ENCODE data around the gene DNAJB2.

The DNAJB2 gene

DNA sequence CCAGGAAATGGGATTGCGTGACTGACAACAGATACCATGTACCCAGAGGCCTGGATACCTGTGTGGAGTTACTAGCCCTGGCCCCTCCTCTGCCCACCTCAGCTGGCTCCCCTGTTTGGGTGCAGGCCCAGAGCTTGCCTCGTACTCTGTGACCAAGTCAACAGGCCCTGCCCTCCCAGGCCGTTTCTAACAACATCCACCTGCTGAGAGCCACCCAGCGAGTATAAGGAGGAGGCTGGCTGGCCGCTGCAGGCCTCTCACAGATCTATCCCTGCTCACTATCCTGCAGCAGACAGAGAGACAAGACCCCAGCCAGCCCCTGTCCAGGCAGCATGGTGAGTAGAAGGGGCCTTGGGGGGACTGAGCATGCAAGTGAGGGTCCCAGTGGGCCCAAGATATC lies 12.9 kb upstream of the DNAJB2 start:
- DNase-seq = no peak

DNA sequence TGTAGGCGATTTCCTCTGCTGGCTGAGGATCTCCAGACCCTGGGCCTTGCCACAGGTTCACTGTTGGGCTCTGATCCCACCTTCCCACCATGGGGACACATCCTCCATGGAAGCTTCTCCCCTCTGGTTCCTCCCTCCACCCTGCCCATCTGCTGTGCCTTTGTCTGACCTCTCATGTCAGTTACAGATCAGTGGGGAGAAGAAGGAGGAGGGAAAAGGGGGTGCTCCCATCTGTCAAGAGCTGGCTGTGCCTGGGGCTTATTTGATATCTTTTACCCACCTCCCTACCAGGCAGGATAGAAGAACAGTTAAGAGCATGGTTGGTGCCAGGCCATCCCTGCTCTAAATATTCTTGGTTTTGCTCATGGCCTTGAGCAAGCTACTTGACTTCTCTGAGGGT lies 12.3 kb upstream of the DNAJB2 start:
- H3K27ac ChIP-seq = no peak overlapping the region
- in situ Hi-C loops (cut with HindIII; ENCODE audit: low pct_ligation_motif_present, low sequenced_read_pairs) = no loop called here
- TF ChIP-seq, protein P1, sequence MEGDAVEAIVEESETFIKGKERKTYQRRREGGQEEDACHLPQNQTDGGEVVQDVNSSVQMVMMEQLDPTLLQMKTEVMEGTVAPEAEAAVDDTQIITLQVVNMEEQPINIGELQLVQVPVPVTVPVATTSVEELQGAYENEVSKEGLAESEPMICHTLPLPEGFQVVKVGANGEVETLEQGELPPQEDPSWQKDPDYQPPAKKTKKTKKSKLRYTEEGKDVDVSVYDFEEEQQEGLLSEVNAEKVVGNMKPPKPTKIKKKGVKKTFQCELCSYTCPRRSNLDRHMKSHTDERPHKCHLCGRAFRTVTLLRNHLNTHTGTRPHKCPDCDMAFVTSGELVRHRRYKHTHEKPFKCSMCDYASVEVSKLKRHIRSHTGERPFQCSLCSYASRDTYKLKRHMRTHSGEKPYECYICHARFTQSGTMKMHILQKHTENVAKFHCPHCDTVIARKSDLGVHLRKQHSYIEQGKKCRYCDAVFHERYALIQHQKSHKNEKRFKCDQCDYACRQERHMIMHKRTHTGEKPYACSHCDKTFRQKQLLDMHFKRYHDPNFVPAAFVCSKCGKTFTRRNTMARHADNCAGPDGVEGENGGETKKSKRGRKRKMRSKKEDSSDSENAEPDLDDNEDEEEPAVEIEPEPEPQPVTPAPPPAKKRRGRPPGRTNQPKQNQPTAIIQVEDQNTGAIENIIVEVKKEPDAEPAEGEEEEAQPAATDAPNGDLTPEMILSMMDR (IDR thresholded peaks at IDR 0.05; ENCODE audit: low read depth, low read length, missing control alignments) = no peak
- DNase-seq = no peak
- no peak overlapping the region for H3K4me3 ChIP-seq (ENCODE audit: low read depth, low read length)
- no peaks in the 10 kb centered on the region for H3K36me3 ChIP-seq (replicated peaks)
- no peaks in the 10 kb centered on the region for H3K27me3 ChIP-seq (replicated peaks)

More for the DNA sequence above, 12.9 kb upstream of the DNAJB2 start:
- Histone ChIP-seq H3K27me3 (replicated peaks) (peaks cover under 1% of the 10 kb centered on the region), H3K36me3 (replicated peaks) (no peaks in the 10 kb centered on the region), H3K27ac (no peak overlapping the region), H3K4me3 (ENCODE audit: low read depth, low read length) (no peak overlapping the region)
- in situ Hi-C loops (cut with HindIII; ENCODE audit: low pct_ligation_motif_present, low sequenced_read_pairs) = no loop called here
- TF ChIP-seq, protein P1 (IDR thresholded peaks at IDR 0.05; ENCODE audit: low read depth, low read length, missing control alignments) = no peak

DNA sequence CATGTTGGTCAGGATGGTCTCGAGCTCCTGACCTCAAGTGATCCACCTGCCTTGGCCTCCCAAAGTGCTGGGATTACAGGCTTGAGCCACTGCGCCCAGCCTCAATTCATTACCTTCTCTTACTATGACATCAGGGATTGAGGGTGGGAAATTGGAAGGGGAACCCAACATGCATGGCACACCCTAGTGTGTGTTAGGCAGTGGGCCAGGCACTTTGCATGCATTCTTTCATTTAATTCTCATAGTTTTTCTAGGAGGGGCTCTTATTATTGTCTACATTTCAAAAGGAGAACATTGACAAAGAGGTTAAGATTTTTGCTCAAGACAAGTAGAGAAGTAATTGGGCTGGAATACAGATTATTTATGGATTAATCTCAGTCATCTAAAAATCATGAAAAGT lies 10.9 kb upstream of the DNAJB2 start:
- H3K27me3 ChIP-seq (replicated peaks) = no peaks in the 10 kb centered on the region
- TF ChIP-seq, protein P1 (IDR thresholded peaks at IDR 0.05; ENCODE audit: low read depth, low read length, missing control alignments) = no peak
- in situ Hi-C loops (cut with HindIII; ENCODE audit: low pct_ligation_motif_present, low sequenced_read_pairs) = no loop called here

DNA sequence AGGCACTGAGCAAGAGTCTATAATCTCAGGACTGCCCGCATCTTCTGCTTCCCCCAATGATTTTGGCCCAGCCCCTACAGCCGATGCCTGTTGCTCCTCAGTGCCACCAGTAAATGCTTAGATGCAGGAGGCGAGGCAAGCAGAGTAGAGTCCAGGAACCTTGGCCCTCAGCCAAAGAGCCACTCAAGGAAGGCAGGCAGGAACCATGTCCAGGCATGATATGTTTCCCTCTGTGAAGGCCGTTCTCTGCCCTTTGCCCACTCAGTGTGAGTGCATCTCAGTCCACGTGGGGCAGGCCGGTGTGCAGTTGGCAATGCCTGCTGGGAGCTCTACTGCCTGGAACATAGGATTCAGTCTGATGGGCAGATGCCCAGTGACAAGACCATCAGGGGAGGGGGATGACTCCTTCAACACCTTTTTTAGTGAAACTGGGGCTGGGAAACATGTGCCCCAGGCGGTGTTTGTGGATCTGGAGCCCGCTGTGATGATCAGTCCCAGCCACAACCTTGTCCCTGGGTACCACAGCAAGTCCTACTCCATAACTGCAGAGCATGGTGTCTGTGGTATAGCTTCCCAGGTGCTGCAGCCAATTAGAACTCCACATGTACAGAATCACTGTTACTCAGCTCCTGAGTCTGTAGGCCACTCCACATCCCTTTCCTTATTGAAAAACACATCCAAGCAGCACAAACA lies 9.7 kb upstream of the DNAJB2 start:
- H3K27me3 ChIP-seq (replicated peaks) = no peaks in the 10 kb centered on the region
- in situ Hi-C loops (cut with HindIII; ENCODE audit: low pct_ligation_motif_present, low sequenced_read_pairs) = no loop called here
- no peaks in the 10 kb centered on the region for H3K36me3 ChIP-seq (replicated peaks)
- no peak overlapping the region for H3K4me3 ChIP-seq (ENCODE audit: low read depth, low read length)
- no peak for DNase-seq
- TF ChIP-seq, protein P1 (IDR thresholded peaks at IDR 0.05; ENCODE audit: low read depth, low read length, missing control alignments) = no peak
- no peak overlapping the region for H3K27ac ChIP-seq

More for the DNA sequence above, 10.9 kb upstream of the DNAJB2 start:
- no peaks in the 10 kb centered on the region for H3K36me3 ChIP-seq (replicated peaks)
- H3K4me3 ChIP-seq (ENCODE audit: low read depth, low read length) = no peak overlapping the region
- no peak overlapping the region for H3K27ac ChIP-seq
- no peak for DNase-seq

DNA sequence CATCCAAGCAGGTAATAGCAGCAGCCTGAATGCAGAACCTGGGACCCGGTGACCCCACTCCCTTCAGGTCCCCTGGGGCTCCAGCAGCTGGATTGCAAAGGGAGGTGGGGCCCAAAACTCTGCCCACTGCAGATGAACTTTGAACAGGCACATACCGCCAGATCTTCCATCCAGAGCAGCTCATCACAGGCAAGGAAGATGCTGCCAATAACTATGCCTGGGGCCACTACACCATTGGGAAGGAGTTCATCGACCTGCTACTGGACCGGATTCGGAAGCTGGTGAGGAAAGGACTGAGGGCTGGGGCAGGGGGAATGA lies 9.2 kb upstream of the DNAJB2 start:
- no peak for DNase-seq
- Histone ChIP-seq H3K36me3 (replicated peaks) (no peaks in the 10 kb centered on the region), H3K4me3 (ENCODE audit: low read depth, low read length) (no peak overlapping the region), H3K27me3 (replicated peaks) (no peaks in the 10 kb centered on the region), H3K27ac (no peak overlapping the region)
- in situ Hi-C loops (cut with HindIII; ENCODE audit: low pct_ligation_motif_present, low sequenced_read_pairs) = no loop called here
- TF ChIP-seq, protein P1 (IDR thresholded peaks at IDR 0.05; ENCODE audit: low read depth, low read length, missing control alignments) = no peak

DNA sequence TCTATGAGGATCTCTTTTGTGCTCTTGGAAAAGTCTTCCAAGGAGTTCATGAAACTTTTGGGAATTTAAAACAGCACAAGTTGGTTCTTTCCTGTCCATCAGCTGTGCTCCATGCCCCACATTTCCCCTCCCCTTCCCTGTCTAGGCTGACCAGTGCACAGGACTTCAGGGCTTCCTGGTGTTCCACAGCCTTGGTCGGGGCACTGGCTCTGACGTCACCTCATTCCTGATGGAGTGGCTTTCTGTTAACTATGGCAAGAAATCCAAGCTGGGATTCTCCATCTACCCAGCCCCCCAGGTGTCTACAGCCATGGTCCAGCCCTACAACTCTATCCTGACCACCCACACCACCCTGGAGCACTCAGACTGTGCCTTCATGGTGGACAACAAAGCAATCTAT lies 8.1 kb upstream of the DNAJB2 start:
- Histone ChIP-seq H3K27me3 (replicated peaks) (no peaks in the 10 kb centered on the region), H3K27ac (no peak overlapping the region), H3K4me3 (ENCODE audit: low read depth, low read length) (no peak overlapping the region), H3K36me3 (replicated peaks) (no peaks in the 10 kb centered on the region)
- DNase-seq = no peak
- in situ Hi-C loops (cut with HindIII; ENCODE audit: low pct_ligation_motif_present, low sequenced_read_pairs) = no loop called here
- TF ChIP-seq, protein P1 (IDR thresholded peaks at IDR 0.05; ENCODE audit: low read depth, low read length, missing control alignments) = no peak
